ENCODE results near the gene COMMD1.

Gene COMMD1

GRCh38 chr2:62042944-62043343 is 137.5 kb downstream of the COMMD1 start:
- H3K27me3 ChIP-seq (ENCODE audit: insufficient read depth, insufficient read length): no peaks in the 10 kb centered on the region

GRCh38 chr2:62045017-62045543 is 139.6 kb downstream of the COMMD1 start:
- Histone ChIP-seq H3K27me3 (ENCODE audit: insufficient read depth, insufficient read length) (no peaks in the 10 kb centered on the region), H3K9me3 (ENCODE audit: insufficient read depth, low read length) (peaks cover 17% of the 10 kb centered on the region; the same call in 1 of the 2 replicates), H3K4me3 (ENCODE audit: insufficient read length, low read depth) (no peak overlapping the region), H3K4me1 (ENCODE audit: insufficient read depth, insufficient read length) (no peaks in the 10 kb centered on the region), H3K9ac (ENCODE audit: insufficient read length, low read depth) (no peak overlapping the region), H3K36me3 (ENCODE audit: insufficient read depth, insufficient read length, low read length) (no peaks in the 10 kb centered on the region)
- TF ChIP-seq SUZ12 (IDR thresholded peaks at IDR 0.05; ENCODE audit: extremely low read depth, insufficient read depth, insufficient read length) (no peak), ZNF274 (IDR thresholded peaks at IDR 0.05; ENCODE audit: low read depth, low read length) (no peak), YY1 (IDR thresholded peaks at IDR 0.05; ENCODE audit: insufficient read depth, insufficient read length) (no peak)
- DNase-seq (ENCODE audit: low read depth, low spot score): no peak

More at GRCh38 chr2:62042944-62043343, 137.5 kb downstream of the COMMD1 start:
- H3K36me3 ChIP-seq (ENCODE audit: insufficient read depth, insufficient read length, low read length): no peaks in the 10 kb centered on the region
- no peak for TF ChIP-seq ZNF274 (IDR thresholded peaks at IDR 0.05; ENCODE audit: low read depth, low read length)
- TF ChIP-seq SUZ12 (IDR thresholded peaks at IDR 0.05; ENCODE audit: extremely low read depth, insufficient read depth, insufficient read length): no peak
- no peak for TF ChIP-seq YY1 (IDR thresholded peaks at IDR 0.05; ENCODE audit: insufficient read depth, insufficient read length)
- no peak for DNase-seq (ENCODE audit: low read depth, low spot score)
- no peaks in the 10 kb centered on the region for H3K4me1 ChIP-seq (ENCODE audit: insufficient read depth, insufficient read length)
- no peak overlapping the region for H3K4me3 ChIP-seq (ENCODE audit: insufficient read length, low read depth)
- H3K9me3 ChIP-seq (ENCODE audit: insufficient read depth, low read length): peaks cover 17% of the 10 kb centered on the region; the same call in 1 of the 2 replicates
- H3K9ac ChIP-seq (ENCODE audit: insufficient read length, low read depth): no peak overlapping the region

- H3K9me3 ChIP-seq (ENCODE audit: insufficient read depth, low read length): peaks cover 17% of the 10 kb centered on the region; the same call in 1 of the 2 replicates
Observed at GRCh38 chr2:62046141-62046540, 140.7 kb downstream of the COMMD1 start.

DNA sequence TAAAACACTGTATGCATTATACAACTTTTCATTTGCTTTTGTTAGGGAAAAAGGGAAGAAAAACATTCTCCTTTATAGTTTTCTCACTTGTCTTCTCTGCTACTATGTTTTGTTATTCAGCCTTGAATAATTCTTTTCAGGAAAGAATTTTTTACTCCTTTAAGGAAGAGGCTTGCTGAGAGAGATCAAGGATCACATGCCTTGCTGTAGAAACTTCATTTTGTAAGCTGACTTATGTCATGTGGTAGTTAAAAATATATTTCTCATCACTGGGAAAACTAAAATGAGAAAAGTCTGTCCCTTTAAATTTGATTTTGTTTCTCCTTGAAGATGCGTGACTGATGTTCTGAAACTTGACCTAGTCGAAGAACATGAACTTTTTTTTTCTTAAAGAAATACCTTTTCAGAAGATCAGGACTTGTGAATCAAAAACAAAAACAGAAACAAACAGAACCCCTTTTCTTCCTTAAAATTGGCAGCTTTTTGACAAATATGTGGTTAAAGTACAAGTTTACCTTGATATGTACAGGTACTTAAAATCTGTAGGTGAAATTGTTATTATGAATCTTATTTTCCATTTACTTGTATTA is 145.1 kb downstream of the COMMD1 start:
- Histone ChIP-seq H3K9ac (ENCODE audit: insufficient read length, low read depth) (no peak overlapping the region), H3K4me3 (ENCODE audit: insufficient read length, low read depth) (no peak overlapping the region), H3K9me3 (ENCODE audit: insufficient read depth, low read length) (no peaks in the 10 kb centered on the region), H3K36me3 (ENCODE audit: insufficient read depth, insufficient read length, low read length) (no peaks in the 10 kb centered on the region), H3K27me3 (ENCODE audit: insufficient read depth, insufficient read length) (no peaks in the 10 kb centered on the region), H3K4me1 (ENCODE audit: insufficient read depth, insufficient read length) (no peaks in the 10 kb centered on the region)
- no peak for DNase-seq (ENCODE audit: low read depth, low spot score)
- no peak for TF ChIP-seq SUZ12 (IDR thresholded peaks at IDR 0.05; ENCODE audit: extremely low read depth, insufficient read depth, insufficient read length)
- TF ChIP-seq YY1 (IDR thresholded peaks at IDR 0.05; ENCODE audit: insufficient read depth, insufficient read length): no peak
- no peak for TF ChIP-seq ZNF274 (IDR thresholded peaks at IDR 0.05; ENCODE audit: low read depth, low read length)

More at GRCh38 chr2:62046141-62046540, 140.7 kb downstream of the COMMD1 start:
- H3K4me3 ChIP-seq (ENCODE audit: insufficient read length, low read depth): no peak overlapping the region
- no peak for DNase-seq (ENCODE audit: low read depth, low spot score)
- H3K9ac ChIP-seq (ENCODE audit: insufficient read length, low read depth): no peak overlapping the region
- TF ChIP-seq ZNF274 (IDR thresholded peaks at IDR 0.05; ENCODE audit: low read depth, low read length) (no peak), YY1 (IDR thresholded peaks at IDR 0.05; ENCODE audit: insufficient read depth, insufficient read length) (no peak), SUZ12 (IDR thresholded peaks at IDR 0.05; ENCODE audit: extremely low read depth, insufficient read depth, insufficient read length) (no peak)
- no peaks in the 10 kb centered on the region for H3K27me3 ChIP-seq (ENCODE audit: insufficient read depth, insufficient read length)
- H3K4me1 ChIP-seq (ENCODE audit: insufficient read depth, insufficient read length): no peaks in the 10 kb centered on the region
- H3K36me3 ChIP-seq (ENCODE audit: insufficient read depth, insufficient read length, low read length): no peaks in the 10 kb centered on the region

GRCh38 chr2:62054029-62054791 is 148.7 kb downstream of the COMMD1 start:
- TF ChIP-seq ZNF274 (IDR thresholded peaks at IDR 0.05; ENCODE audit: low read depth, low read length) (no peak), YY1 (IDR thresholded peaks at IDR 0.05; ENCODE audit: insufficient read depth, insufficient read length) (no peak), SUZ12 (IDR thresholded peaks at IDR 0.05; ENCODE audit: extremely low read depth, insufficient read depth, insufficient read length) (no peak)
- Histone ChIP-seq H3K9me3 (ENCODE audit: insufficient read depth, low read length) (no peaks in the 10 kb centered on the region), H3K4me1 (ENCODE audit: insufficient read depth, insufficient read length) (no peaks in the 10 kb centered on the region), H3K27me3 (ENCODE audit: insufficient read depth, insufficient read length) (no peaks in the 10 kb centered on the region), H3K36me3 (ENCODE audit: insufficient read depth, insufficient read length, low read length) (no peaks in the 10 kb centered on the region), H3K9ac (ENCODE audit: insufficient read length, low read depth) (no peak overlapping the region), H3K4me3 (ENCODE audit: insufficient read length, low read depth) (no peak overlapping the region)
- DNase-seq (ENCODE audit: low read depth, low spot score): no peak

DNA sequence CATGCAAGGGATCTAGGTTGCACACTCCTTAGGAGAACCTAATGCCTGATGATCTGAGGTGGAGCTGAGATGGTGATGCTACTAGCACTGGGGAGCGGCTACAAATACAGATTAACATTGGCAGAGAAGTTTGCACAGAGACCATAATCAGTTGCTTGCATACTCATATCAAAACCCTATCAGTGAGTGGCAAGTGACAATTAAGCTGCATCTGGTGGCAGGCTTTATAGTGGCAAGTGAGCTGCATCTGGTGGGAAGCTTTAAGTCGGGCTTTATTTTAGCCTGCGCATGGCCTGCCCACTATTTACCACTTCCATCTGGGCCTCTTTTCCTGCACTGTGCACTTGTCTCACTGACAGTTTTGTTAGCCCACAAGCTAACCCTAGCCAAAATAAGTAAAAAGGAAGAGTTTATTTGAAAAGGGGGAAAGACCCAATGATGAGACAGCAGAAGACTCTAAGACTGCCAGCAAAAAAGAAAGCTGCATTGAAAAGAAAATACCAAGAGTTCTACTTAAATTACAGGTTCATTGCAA is 149.5 kb downstream of the COMMD1 start:
- TF ChIP-seq YY1 (IDR thresholded peaks at IDR 0.05; ENCODE audit: insufficient read depth, insufficient read length) (no peak), ZNF274 (IDR thresholded peaks at IDR 0.05; ENCODE audit: low read depth, low read length) (no peak), SUZ12 (IDR thresholded peaks at IDR 0.05; ENCODE audit: extremely low read depth, insufficient read depth, insufficient read length) (no peak)
- no peaks in the 10 kb centered on the region for H3K27me3 ChIP-seq (ENCODE audit: insufficient read depth, insufficient read length)
- H3K9me3 ChIP-seq (ENCODE audit: insufficient read depth, low read length): no peaks in the 10 kb centered on the region
- H3K4me3 ChIP-seq (ENCODE audit: insufficient read length, low read depth): no peak overlapping the region
- no peak for DNase-seq (ENCODE audit: low read depth, low spot score)
- no peaks in the 10 kb centered on the region for H3K36me3 ChIP-seq (ENCODE audit: insufficient read depth, insufficient read length, low read length)
- H3K9ac ChIP-seq (ENCODE audit: insufficient read length, low read depth): no peak overlapping the region
- no peaks in the 10 kb centered on the region for H3K4me1 ChIP-seq (ENCODE audit: insufficient read depth, insufficient read length)

Measured in NT2/D1 (cell line).